Lower leg skin (tissue), 4 donors: ENCODE measurements around the gene ATP9A. TPM values are rescaled to one million over a fixed set of nuclear protein-coding genes. Genes with fewer than 3 reads are reported as not detected.
A peak's percentile ranks its signal among the peaks of the same experiment; 100 is the strongest.

Experiments used
- DNase-seq, 2 donors: peaks; one replicate each; pipeline ENCODE4 v3.0.0-alpha.2; 2019; ENCODE audit warnings: low spot score in 2 of 2
- H3K4me3 ChIP-seq: fragments of 200-600 bp; sonication (generic); 2 replicates; pipeline ENCODE4 v1.5.1; 2017; ENCODE audit warnings: mild to moderate bottlenecking, low read depth; ENCODE audit not compliant: poor library complexity, severe bottlenecking
- POLR2A ChIP-seq, 2 donors: fragments of 450-650 bp; IDR thresholded peaks; one replicate each; pipeline ENCODE4 v1.6.1; 2016 to 2017; ENCODE audit warnings: antibody characterized with exemption in 2 of 2, mild to moderate bottlenecking in 1 of 2, moderate library complexity in 1 of 2
- WGBS, 2 donors: methylation state at CpG; one replicate each; pipeline ENCODE4 v1.1.5; 2018; 5-methylcytosine and 5-hydroxymethylcytosine counted together
- intact Hi-C: fragments of 100-400 bp; cut with DNase I; formaldehyde crosslinking; loops from one replicate; pipeline ENCODE4 v1.15.0; 2023; ENCODE audit warnings: low total_unique reads
- total RNA-seq, 4 donors: library from RNA; depleted of rRNA; stranded (reverse); fragments of >200 nt; gene quantifications; one replicate each; pipeline ENCODE4 v1.1.0, GENCODE V29; 2016
- TF ChIP-seq, protein P1 (sequence below), 3 donors: fragments of 450-650 bp; IDR thresholded peaks; one replicate each; pipeline ENCODE4 v1.5.1; 2016; ENCODE audit warnings: antibody characterized with exemption in 3 of 3, mild to moderate bottlenecking in 3 of 3, moderate library complexity in 2 of 3

Gene ATP9A
- total RNA-seq, 4 donors from 2014 or later: 14.1 to 23.6 (median 16.1) TPM

DNA sequence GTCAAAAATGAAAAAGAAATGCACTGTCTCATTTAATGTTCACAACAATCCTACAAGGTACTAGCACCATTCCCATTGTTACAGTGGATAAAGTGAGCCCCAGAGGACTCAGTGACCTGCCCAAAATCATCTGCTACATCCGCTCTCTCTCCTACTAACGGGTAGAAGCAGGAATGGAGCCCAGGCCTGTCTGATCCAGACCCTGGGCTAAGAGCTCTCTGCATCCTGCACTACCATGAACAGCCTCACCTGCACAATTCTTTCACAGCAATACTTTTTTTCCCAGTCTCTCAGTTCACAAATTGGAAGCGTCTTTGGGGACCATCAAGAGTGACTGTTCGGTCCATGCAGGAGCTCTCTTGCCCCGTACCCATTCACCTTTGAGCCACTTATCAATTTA lies 31.2 kb downstream of the ATP9A start:
- WGBS, 2 donors: 73 to 75% methylated on average over 5 of the region's 5 CpGs
- TF ChIP-seq, protein P1, sequence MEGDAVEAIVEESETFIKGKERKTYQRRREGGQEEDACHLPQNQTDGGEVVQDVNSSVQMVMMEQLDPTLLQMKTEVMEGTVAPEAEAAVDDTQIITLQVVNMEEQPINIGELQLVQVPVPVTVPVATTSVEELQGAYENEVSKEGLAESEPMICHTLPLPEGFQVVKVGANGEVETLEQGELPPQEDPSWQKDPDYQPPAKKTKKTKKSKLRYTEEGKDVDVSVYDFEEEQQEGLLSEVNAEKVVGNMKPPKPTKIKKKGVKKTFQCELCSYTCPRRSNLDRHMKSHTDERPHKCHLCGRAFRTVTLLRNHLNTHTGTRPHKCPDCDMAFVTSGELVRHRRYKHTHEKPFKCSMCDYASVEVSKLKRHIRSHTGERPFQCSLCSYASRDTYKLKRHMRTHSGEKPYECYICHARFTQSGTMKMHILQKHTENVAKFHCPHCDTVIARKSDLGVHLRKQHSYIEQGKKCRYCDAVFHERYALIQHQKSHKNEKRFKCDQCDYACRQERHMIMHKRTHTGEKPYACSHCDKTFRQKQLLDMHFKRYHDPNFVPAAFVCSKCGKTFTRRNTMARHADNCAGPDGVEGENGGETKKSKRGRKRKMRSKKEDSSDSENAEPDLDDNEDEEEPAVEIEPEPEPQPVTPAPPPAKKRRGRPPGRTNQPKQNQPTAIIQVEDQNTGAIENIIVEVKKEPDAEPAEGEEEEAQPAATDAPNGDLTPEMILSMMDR (IDR thresholded peaks at IDR 0.05): no peak
- no peak for TF ChIP-seq POLR2A (IDR thresholded peaks at IDR 0.05)
- no peak for DNase-seq
- no peak overlapping the region for H3K4me3 ChIP-seq
- intact Hi-C loops: no loop called here

DNA sequence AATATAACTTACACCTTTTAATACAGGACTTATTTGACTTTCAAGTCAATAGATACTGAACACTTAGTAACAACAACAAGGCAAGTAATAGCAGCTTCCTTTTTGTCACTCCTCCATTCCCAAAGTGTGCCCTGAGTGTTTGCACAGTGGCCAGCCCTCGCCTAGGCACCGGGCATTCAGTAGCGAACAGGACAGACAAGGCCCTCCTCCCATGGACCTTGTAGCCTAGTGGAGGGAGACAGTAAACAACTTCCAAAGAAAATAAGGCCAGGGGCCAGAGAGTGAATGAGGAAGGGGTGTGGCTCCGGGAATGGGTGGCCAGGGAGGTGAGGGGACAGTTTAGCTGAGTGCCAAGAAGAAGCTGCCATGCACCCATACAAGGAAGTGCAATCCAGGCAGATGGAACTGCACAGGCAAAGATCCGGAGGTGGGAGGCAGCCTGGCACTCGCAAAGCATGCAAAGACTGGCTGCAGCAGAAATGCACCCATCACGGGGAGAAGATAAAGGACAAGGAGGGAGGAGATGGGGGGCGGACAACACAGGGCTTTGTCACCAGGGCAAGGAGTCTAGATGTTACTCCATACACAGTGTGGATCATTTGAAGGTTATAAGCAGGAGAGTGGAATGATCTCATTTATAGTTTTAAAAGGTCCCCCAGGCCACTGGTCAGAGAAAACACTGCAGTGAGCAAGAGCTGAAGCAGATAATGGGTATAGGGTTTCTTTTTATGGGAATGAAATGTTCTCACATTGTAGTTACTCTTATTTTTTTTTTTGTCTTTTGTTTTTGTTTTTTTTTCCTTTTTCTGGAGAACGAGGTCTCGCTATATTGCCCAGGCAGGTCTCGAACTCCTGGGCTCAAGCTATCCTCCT lies 32.2 kb downstream of the ATP9A start:
- TF ChIP-seq, protein P1 (IDR thresholded peaks at IDR 0.05): peak in 1 of 3 donors; percentile 16
- no peak for TF ChIP-seq POLR2A (IDR thresholded peaks at IDR 0.05)
- no peak for DNase-seq
- no peak overlapping the region for H3K4me3 ChIP-seq
- 80 to 84% methylated on average over 11 of the region's 11 CpGs for WGBS, 2 donors
- intact Hi-C loops: no loop called here

DNA sequence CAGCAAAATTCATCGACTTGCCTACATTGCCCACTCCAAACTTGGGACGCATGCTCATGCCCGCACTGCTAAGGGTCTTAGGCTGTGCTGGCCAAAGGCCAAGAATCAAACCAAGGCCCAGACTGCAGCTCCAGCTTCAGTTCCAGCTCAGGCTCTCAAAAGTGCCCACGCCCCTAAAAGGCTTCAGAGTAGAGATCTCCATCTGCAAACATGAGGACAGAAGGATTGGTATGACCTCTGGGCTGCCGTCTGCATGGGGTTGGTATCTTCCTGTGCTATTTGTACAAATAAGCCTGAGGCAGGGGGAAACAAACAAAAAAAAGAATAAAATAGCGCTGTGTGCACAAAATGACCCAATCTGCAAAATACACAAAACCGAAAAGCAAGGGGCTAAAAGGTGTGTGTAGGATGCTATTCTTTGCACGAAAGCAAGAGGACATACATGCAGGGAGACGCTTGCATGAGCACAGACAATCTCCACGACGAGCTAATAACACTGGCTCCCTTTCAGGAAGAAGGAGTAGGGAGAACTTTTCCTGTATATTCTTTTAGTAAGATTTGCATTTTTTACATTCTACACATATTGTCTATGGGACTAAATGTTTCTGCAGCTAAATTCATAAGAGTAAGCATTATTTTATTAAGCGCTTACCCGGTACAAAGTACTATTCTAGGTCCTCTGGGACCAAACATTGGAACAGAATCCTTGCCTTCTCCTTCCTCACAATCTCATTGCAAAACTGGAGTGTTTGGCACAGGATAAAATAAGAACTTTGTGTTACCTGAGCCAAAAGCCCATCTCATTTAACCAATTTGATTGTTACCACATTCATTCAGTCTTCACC lies 33.1 kb downstream of the ATP9A start:
- TF ChIP-seq, protein P1 (IDR thresholded peaks at IDR 0.05): no peak
- TF ChIP-seq POLR2A (IDR thresholded peaks at IDR 0.05): no peak
- DNase-seq: no peak
- WGBS, 2 donors: 66 to 69% methylated on average over 13 of the region's 13 CpGs
- intact Hi-C loops: no loop called here
- H3K4me3 ChIP-seq: no peak overlapping the region

DNA sequence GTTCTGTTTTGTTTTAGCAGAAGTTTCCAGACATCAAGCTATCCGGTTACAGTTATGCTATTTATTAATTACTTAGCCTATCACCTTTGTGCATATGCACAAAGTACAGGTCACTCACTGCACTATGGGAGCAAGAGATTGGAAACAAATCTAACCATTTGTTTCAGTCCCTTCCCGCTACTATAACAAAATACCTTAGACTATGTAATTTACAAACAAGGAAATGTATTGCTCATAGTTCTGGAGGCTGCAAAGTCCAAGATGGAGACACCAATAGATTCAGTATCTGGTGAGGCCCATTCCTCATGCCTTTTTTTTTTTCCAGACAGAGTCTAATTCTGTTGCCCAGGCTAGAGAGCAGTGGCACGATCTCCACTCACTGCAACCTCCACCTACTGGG lies 35.1 kb downstream of the ATP9A start:
- no peak overlapping the region for H3K4me3 ChIP-seq
- TF ChIP-seq, protein P1 (IDR thresholded peaks at IDR 0.05): no peak
- TF ChIP-seq POLR2A (IDR thresholded peaks at IDR 0.05): no peak
- intact Hi-C loops: no loop called here
- DNase-seq: no peak
- WGBS, 2 donors: 92 to 94% methylated on average over 3 of the region's 3 CpGs

DNA sequence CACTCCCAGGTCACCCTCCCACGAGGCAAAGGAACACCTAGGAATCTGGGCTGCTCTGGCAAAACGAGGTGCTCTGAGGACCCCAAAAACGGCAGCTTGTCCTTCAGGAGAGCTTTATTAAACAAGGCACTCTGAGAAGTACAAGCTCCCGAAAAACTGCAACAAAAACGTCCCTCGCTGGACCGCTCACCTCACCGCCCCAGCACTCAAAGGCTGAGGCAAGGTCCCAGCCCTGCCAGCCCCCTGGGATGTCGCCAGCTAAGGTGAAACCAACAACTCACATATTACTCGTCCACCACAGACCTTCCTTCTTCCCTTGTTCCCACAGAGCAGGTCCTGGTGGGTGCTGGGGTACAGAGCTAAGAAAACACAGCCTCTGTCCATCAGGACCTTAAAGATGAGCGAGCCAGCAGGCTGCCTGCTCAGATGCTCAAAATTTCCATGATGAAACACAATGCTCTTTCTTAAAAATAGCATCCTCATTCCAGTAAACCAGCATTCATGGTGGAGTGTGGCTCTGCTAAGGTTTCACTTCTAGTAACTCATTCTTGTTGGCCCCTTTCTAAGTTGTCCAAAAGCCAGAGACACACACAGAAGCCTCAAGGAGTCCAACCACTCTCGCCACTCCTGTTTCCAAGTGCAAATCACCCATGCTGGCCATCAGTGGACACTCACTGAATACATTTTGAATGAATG lies 35.9 kb downstream of the ATP9A start:
- DNase-seq: no peak
- intact Hi-C loops: no loop called here
- TF ChIP-seq, protein P1 (IDR thresholded peaks at IDR 0.05): no peak
- H3K4me3 ChIP-seq: no peak overlapping the region
- 65 to 77% methylated on average over 12 of the region's 12 CpGs for WGBS, 2 donors
